ENCODE results near the gene PDLIM7. TPM values are rescaled to one million over a fixed set of nuclear protein-coding genes. Genes with fewer than 3 reads are reported as not detected.

The PDLIM7 gene
- total and polyA plus RNA-seq, 2 of the 8 experiments (the other 6 are each of a cell fraction or from before 2014, with no cell fraction given): 67.3 to 94.2 TPM

GRCh38 chr5:177505075-177505474 is 7.7 kb upstream of the PDLIM7 start:
- no peak for DNase-seq (ENCODE audit: low read depth in 1 of 2, low spot score in 2 of 2)
- Histone ChIP-seq H3K9ac (replicated peaks in 1 of 4; ENCODE audit: extremely low read depth in 1 of 4, low read depth in 3 of 4, low read length in 3 of 4) (no peak overlapping the region), H3K36me3 (ENCODE audit: control insufficient read depth in 2 of 4, insufficient read depth in 4 of 4, low read length in 3 of 4) (peaks cover 0 to 10% (median 0%) of the 10 kb centered on the region in 4 experiments; a peak in 1 of 8 replicates), H4K5ac (ENCODE audit: insufficient read length, low read depth, low read length) (no peak overlapping the region), H3K23me2 (ENCODE audit: low read depth, low read length) (no peaks in the 10 kb centered on the region), H2BK20ac (ENCODE audit: low read length) (no peak overlapping the region), H3K79me1 (ENCODE audit: low read depth, low read length) (no peaks in the 10 kb centered on the region), H3K4me3 (ENCODE audit: extremely low read depth in 1 of 4, insufficient read depth in 2 of 4, low read depth in 3 of 4, low read length in 4 of 4) (no peak overlapping the region), H2AK5ac (ENCODE audit: low read depth, low read length) (no peak overlapping the region), H3K9me3 (ENCODE audit: insufficient read depth in 2 of 2, low read depth in 1 of 2, low read length in 1 of 2) (no peaks in the 10 kb centered on the region), H3K4me1 (replicated peaks in 1 of 4; ENCODE audit: control insufficient read depth in 3 of 4, insufficient read depth in 4 of 4, low read length in 3 of 4) (peaks cover 0 to 16% (median 12%) of the 10 kb centered on the region in 4 experiments; a peak in 5 of 7 replicates), H3K14ac (ENCODE audit: insufficient read length) (no peak overlapping the region), H3K23ac (ENCODE audit: insufficient read length) (no peak overlapping the region), H4K20me1 (replicated peaks in 1 of 2; ENCODE audit: control insufficient read depth in 1 of 2, insufficient read depth in 2 of 2, low read length in 2 of 2) (peaks cover 0 to 5% of the 10 kb centered on the region in 2 experiments), H3K27me3 (replicated peaks in 1 of 4; ENCODE audit: control insufficient read depth in 3 of 4, extremely low read depth in 1 of 4, insufficient read depth in 3 of 4, low read length in 3 of 4) (no peaks in the 10 kb centered on the region; a peak in 1 of 7 replicates), H3K79me2 (ENCODE audit: control insufficient read depth in 1 of 2, insufficient read depth in 2 of 2, low read length in 2 of 2) (no peaks in the 10 kb centered on the region), H2BK15ac (ENCODE audit: low read length) (no peak overlapping the region), H3K56ac (replicated peaks; ENCODE audit: insufficient read length, low read depth, low read length) (no peak overlapping the region), H4K8ac (ENCODE audit: extremely low read depth, insufficient read depth, low read length) (no peak overlapping the region), H2AFZ (ENCODE audit: low read length) (no peak overlapping the region), H3K4ac (replicated peaks; ENCODE audit: insufficient read length, low read depth, low read length) (no peak overlapping the region), H2BK5ac (ENCODE audit: low read depth, low read length) (no peak overlapping the region), H3K27ac (ENCODE audit: low read depth, low read length) (no peak overlapping the region), H3K4me2 (ENCODE audit: insufficient read depth in 1 of 2, low read depth in 2 of 2, low read length in 2 of 2) (no peak overlapping the region), H4K91ac (replicated peaks; ENCODE audit: insufficient read length, low read length) (no peak overlapping the region), H2BK12ac (ENCODE audit: low read depth, low read length) (no peak overlapping the region), H2BK120ac (replicated peaks; ENCODE audit: low read depth, low read length) (no peak overlapping the region), H3K18ac (ENCODE audit: extremely low read depth, low read length) (no peak overlapping the region)
- ChIA-PET POLR2A (ENCODE audit: partially characterized antibody) (interaction anchor here (1.2 to 65.5 kb wide), 4 partner anchors 10 to 36 kb away, joined by 4 to 3349 read pairs (median 26); partner anchors contain the start of genes DBN1, DDX41, PDLIM7 and PRR7), CTCF (ENCODE audit: partially characterized antibody) (interaction anchor here (0.6 to 20.8 kb wide), 9 partner anchors 9 to 1528 kb away, joined by 3 to 306 read pairs (median 3); no protein-coding TSS in a partner anchor)
- WGBS, 2 experiments (ENCODE audit: extremely low coverage in 1 of 2, insufficient coverage in 1 of 2, insufficient read length in 1 of 2, insufficient replicate concordance in 2 of 2, low coverage in 1 of 2, low lambda C conversion rate in 2 of 2, missing lambda C conversion rate in 1 of 2): 93% methylated on average over 3 of the region's 4 CpGs; no CpG with 5 or more reads in 1 of the 2 experiments
- no peak for FAIRE-seq
- TF ChIP-seq, protein P1, sequence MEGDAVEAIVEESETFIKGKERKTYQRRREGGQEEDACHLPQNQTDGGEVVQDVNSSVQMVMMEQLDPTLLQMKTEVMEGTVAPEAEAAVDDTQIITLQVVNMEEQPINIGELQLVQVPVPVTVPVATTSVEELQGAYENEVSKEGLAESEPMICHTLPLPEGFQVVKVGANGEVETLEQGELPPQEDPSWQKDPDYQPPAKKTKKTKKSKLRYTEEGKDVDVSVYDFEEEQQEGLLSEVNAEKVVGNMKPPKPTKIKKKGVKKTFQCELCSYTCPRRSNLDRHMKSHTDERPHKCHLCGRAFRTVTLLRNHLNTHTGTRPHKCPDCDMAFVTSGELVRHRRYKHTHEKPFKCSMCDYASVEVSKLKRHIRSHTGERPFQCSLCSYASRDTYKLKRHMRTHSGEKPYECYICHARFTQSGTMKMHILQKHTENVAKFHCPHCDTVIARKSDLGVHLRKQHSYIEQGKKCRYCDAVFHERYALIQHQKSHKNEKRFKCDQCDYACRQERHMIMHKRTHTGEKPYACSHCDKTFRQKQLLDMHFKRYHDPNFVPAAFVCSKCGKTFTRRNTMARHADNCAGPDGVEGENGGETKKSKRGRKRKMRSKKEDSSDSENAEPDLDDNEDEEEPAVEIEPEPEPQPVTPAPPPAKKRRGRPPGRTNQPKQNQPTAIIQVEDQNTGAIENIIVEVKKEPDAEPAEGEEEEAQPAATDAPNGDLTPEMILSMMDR (IDR thresholded peaks at IDR 0.05; ENCODE audit: control extremely low read depth in 1 of 3, insufficient read depth in 1 of 3, low read depth in 1 of 3, low read length in 3 of 3): no peak
- TF ChIP-seq PHF8 (conservative IDR thresholded peaks at IDR 0.05; ENCODE audit: low read depth, low read length): no peak
- no peak for TF ChIP-seq SIRT6 (IDR thresholded peaks at IDR 0.05; ENCODE audit: low read length)
- TF ChIP-seq ASH2L (IDR thresholded peaks at IDR 0.05; ENCODE audit: low read length): no peak
- TF ChIP-seq BRCA1 (IDR thresholded peaks at IDR 0.05; ENCODE audit: low read depth, low read length): no peak
- no peak for TF ChIP-seq FOSL1 (IDR thresholded peaks at IDR 0.05; ENCODE audit: insufficient read depth, low read depth, low read length)
- TF ChIP-seq, protein P2, sequence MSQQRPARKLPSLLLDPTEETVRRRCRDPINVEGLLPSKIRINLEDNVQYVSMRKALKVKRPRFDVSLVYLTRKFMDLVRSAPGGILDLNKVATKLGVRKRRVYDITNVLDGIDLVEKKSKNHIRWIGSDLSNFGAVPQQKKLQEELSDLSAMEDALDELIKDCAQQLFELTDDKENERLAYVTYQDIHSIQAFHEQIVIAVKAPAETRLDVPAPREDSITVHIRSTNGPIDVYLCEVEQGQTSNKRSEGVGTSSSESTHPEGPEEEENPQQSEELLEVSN (IDR thresholded peaks at IDR 0.05): no peak
- TF ChIP-seq HDAC6 (IDR thresholded peaks at IDR 0.05; ENCODE audit: low read depth, low read length): no peak
- TF ChIP-seq POLR2A (IDR thresholded peaks at IDR 0.05; ENCODE audit: control extremely low read depth in 1 of 2, low read depth in 2 of 2, low read length in 2 of 2): no peak
- no peak for TF ChIP-seq CREB1 (IDR thresholded peaks at IDR 0.05)
- TF ChIP-seq SIN3A (conservative IDR thresholded peaks at IDR 0.05 in 1 of 2, IDR thresholded peaks at IDR 0.05 in 1 of 2; ENCODE audit: low read depth in 1 of 2, low read length in 2 of 2): no peak

Measured in H1 (cell line).